D721Med (cell line): ENCODE measurements around the gene GGA2.

Experiments used
- DNase-seq: peaks from one replicate; pipeline ENCODE4 v3.0.0; 2011; ENCODE audit warnings: low spot score; ENCODE audit not compliant: insufficient read length
- FAIRE-seq: peaks from 2 replicates; lab custom pipeline; 2011; peaks lifted over from hg19 to GRCh38; lab: Jason Lieb, UNC
- CTCF ChIP-seq: IDR thresholded peaks from 2 replicates; pipeline ENCODE4 v1.5.1; 2012; ENCODE audit warnings: mild to moderate bottlenecking, control low read depth; ENCODE audit not compliant: insufficient read depth; ENCODE audit errors: missing control alignments

The GGA2 gene

DNA sequence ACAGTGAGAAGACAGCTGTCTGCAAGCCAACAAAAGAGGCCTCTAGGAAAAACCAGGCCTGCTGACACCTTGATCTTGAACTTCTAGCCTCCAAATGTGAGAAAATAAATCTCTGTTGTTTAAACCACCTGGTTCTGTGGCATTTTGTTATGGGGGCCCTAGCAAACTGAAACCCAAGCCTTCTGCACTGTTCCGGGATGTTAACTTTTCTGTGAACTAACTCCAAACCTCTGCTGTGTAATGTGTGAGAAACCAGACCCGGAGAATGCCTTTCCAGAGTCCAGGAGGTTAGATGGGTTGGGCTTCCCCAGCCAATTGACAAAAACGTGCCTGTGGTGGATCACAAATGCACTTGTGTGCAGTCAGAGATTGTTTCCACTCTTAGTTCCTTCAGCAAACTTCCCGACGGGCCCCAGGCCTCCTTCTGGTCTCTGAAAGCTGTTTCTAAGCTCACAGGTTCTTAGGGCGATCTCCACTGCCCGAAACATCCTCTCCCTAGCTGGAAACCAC is 13.6 kb upstream of the GGA2 start:
- no peak for FAIRE-seq
- DNase-seq = no peak
- TF ChIP-seq CTCF = no peak

- no peak for TF ChIP-seq CTCF
- no peak for DNase-seq
- no peak for FAIRE-seq
Measured at GRCh38 chr16:23523321-23523720, 13.0 kb upstream of the GGA2 start.

- no peak for TF ChIP-seq CTCF
- FAIRE-seq = no peak
- no peak for DNase-seq
Measured at GRCh38 chr16:23521965-23522364, 11.7 kb upstream of the GGA2 start.

DNA sequence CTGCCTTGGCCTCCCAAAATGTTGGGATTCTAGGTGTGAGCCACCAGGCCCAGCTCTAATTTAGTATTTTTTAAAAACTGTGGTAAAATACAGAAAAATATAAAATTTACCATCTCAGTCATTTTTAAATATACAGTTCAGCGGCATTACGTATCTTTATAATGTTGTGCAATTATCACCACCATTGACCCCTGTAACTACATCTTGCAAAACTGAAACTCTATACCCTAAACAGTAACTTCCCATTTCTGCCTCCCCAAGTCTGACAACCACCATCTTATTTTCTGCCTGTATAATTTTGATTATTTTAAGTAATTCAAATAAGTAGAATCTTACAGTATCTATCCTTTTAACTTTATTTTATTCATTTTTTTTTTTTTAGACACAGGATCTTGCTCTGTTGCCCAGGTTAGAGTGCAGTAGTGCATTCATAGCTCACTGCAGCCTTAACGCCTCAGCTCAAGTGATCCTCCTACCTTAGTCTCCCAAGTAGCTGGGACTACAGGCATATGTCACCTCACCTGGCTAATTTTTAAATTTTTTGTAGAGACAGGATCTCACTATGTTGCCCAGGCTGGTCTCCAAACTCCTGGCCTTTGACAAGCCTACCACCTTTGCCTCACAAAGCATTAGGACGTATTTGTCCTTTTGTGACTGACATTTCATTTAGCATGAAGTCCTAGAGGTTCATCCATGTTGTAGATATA is 10.9 kb upstream of the GGA2 start:
- no peak for DNase-seq

GRCh38 chr16:23520500-23520899 is 10.2 kb upstream of the GGA2 start:
- FAIRE-seq = no peak
- TF ChIP-seq CTCF = no peak

More for the DNA sequence above, 10.9 kb upstream of the GGA2 start:
- no peak for FAIRE-seq
- no peak for TF ChIP-seq CTCF

DNA sequence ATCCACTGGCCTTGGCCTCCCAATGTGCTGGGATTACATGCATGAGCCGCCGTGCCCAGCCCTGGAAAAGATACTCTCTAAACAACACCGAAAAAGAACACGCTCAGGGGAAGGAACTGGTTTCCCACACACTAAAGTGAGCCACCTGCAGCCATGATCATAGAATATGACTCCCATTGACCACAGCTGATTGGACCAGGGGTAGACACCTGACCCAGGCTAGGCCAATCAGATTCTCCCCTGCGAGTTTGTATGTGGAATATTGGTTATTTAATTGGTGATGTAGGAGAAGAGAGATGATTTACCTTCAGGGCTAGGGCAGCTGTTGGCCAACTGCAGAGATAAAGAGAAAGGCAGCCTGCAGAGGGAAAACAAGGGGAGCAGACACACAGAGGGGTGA is 9.0 kb upstream of the GGA2 start:
- TF ChIP-seq CTCF = no peak
- FAIRE-seq (no peak), DNase-seq (no peak)

More at GRCh38 chr16:23520500-23520899, 10.2 kb upstream of the GGA2 start:
- DNase-seq = no peak

DNA sequence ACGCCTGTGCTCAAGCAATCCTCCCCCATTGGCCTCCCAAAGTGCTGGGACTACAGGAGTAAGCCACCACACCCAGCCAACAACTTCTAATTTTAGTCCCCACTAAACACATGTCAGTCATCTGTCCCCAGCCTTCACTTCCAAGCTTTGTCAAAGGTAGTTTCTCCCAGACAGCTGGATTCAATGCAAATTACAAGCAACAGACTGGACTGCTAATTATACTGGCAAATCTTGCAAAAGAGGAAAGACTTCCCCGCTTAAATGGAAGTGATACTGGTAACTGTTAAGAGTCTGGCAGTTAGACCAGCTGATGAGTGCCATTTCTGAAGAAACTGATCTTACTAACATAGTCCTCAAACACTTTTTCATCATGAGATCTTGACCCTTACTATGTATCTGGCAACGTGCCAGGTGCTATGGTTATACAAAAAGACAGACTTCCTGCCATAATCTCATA is 8.2 kb upstream of the GGA2 start:
- TF ChIP-seq CTCF = no peak
- DNase-seq (no peak), FAIRE-seq (no peak)
